Posterior cingulate gyrus (tissue), 11 donors: Measurements from ENCODE around the gene NDST1.

ENCODE experiments used
- DNase-seq, 10 donors: peaks; one replicate each; pipeline versions ENCODE4 v3.0.0 to v3.0.0-alpha.2; 2020 to 2021; ENCODE audit warnings: mixed read lengths in 3 of 10
- intact Hi-C: fragments of 100-400 bp; cut with DNase I; formaldehyde crosslinking; loops from one replicate; pipeline ENCODE4 v1.15.1; 2023

The NDST1 gene

GRCh38 chr5:150488519-150489359, 19.2 kb upstream of the NDST1 start:
- DNase-seq = peak in 3 of 10 donors; percentile 49 to 90 (median 61)
- intact Hi-C loops = loop anchor here (5.0 kb wide), 1 partner anchor 54 kb away; no protein-coding TSS in a partner anchor

GRCh38 chr5:150489360-150490295, 18.3 kb upstream of the NDST1 start:
- intact Hi-C loops = loop anchor here (5.0 kb wide), 1 partner anchor 53 kb away; no protein-coding TSS in a partner anchor
- DNase-seq = peak in 2 of 10 donors; percentile 72 to 92

GRCh38 chr5:150490296-150490669, 17.6 kb upstream of the NDST1 start:
- intact Hi-C loops = no loop called here
- DNase-seq = no peak

GRCh38 chr5:150490754-150491153, 17.2 kb upstream of the NDST1 start:
- no peak for DNase-seq
- intact Hi-C loops = no loop called here

- no peak for DNase-seq
- intact Hi-C loops = no loop called here
Measured at GRCh38 chr5:150491876-150492275, 16.1 kb upstream of the NDST1 start.

GRCh38 chr5:150492621-150493020, 15.3 kb upstream of the NDST1 start:
- intact Hi-C loops = no loop called here
- peak in 1 of 10 donors; percentile 68 for DNase-seq

GRCh38 chr5:150496098-150496497, 11.8 kb upstream of the NDST1 start:
- intact Hi-C loops = no loop called here

GRCh38 chr5:150496534-150496933, 11.4 kb upstream of the NDST1 start:
- intact Hi-C loops = no loop called here
- no peak for DNase-seq

More at GRCh38 chr5:150496098-150496497, 11.8 kb upstream of the NDST1 start:
- no peak for DNase-seq

GRCh38 chr5:150497274-150497988, 10.5 kb upstream of the NDST1 start:
- intact Hi-C loops = no loop called here
- DNase-seq = peak in 9 of 10 donors; percentile 61 to 97 (median 84)

GRCh38 chr5:150497989-150498317, 10.0 kb upstream of the NDST1 start:
- intact Hi-C loops = no loop called here
- no peak for DNase-seq

GRCh38 chr5:150498501-150498900, 9.4 kb upstream of the NDST1 start:
- peak in 1 of 10 donors; percentile 55 for DNase-seq
- intact Hi-C loops = no loop called here

- intact Hi-C loops = no loop called here
Measured at GRCh38 chr5:150498971-150499370, 9.0 kb upstream of the NDST1 start.

GRCh38 chr5:150499437-150499956, 8.4 kb upstream of the NDST1 start:
- intact Hi-C loops = no loop called here
- DNase-seq = no peak

More at GRCh38 chr5:150498971-150499370, 9.0 kb upstream of the NDST1 start:
- DNase-seq = no peak

- intact Hi-C loops = no loop called here
- DNase-seq = no peak
Measured at GRCh38 chr5:150500328-150500841, 7.5 kb upstream of the NDST1 start.

- peak in 3 of 10 donors; percentile 28 to 92 (median 56) for DNase-seq
- intact Hi-C loops = no loop called here
Measured at GRCh38 chr5:150500905-150501304, 7.0 kb upstream of the NDST1 start.

GRCh38 chr5:150502106-150502505, 5.8 kb upstream of the NDST1 start:
- DNase-seq = no peak

GRCh38 chr5:150502847-150503246, 5.1 kb upstream of the NDST1 start:
- intact Hi-C loops = no loop called here
- DNase-seq = no peak

More at GRCh38 chr5:150502106-150502505, 5.8 kb upstream of the NDST1 start:
- intact Hi-C loops = no loop called here

GRCh38 chr5:150503386-150503785, 4.5 kb upstream of the NDST1 start:
- DNase-seq = no peak
- intact Hi-C loops = no loop called here

- DNase-seq = peak in 8 of 10 donors; percentile 57 to 93 (median 68)
Measured at GRCh38 chr5:150503977-150504620, 3.8 kb upstream of the NDST1 start.

More at GRCh38 chr5:150503977-150504620, 3.8 kb upstream of the NDST1 start:
- intact Hi-C loops = no loop called here
